GM13976 (cell line): Measurements from ENCODE around the gene KBTBD13.

Experiments
- DNase-seq: peaks from one replicate; pipeline ENCODE4 v3.0.0; 2012; ENCODE audit warnings: low spot score
- CTCF ChIP-seq: IDR thresholded peaks from 2 replicates; pipeline ENCODE4 v1.5.1; 2012; ENCODE audit warnings: borderline replicate concordance, mild to moderate bottlenecking; ENCODE audit not compliant: insufficient read depth; ENCODE audit errors: extremely low read depth, missing control alignments, control extremely low read depth
- in situ Hi-C: fragments of 300-500 bp; cut with MboI; formaldehyde crosslinking; loops from one replicate; pipeline ENCODE4 v1.12.0; 2022; ENCODE audit warnings: low sequenced_read_pairs, mixed read lengths, inconsistent platforms; ENCODE audit not compliant: unreplicated experiment

KBTBD13 gene

GRCh38 chr15:65032801-65033537 is 43.6 kb upstream of the KBTBD13 start:
- peak; percentile 51 for DNase-seq
- in situ Hi-C loops, result loop anchor here (25.0 kb wide), 1 partner anchor 254 kb away; the partner anchor contains the start of genes PARP16 and RNU5A-1
- peak; percentile 72 for TF ChIP-seq CTCF

GRCh38 chr15:65033659-65034269 is 42.8 kb upstream of the KBTBD13 start:
- peak; percentile 67 for TF ChIP-seq CTCF
- in situ Hi-C loops, result loop anchor here (25.0 kb wide), 1 partner anchor 254 kb away; the partner anchor contains the start of genes PARP16 and RNU5A-1
- DNase-seq, result peak; percentile 71

GRCh38 chr15:65034719-65035118 is 41.8 kb upstream of the KBTBD13 start:
- no peak for DNase-seq
- in situ Hi-C loops, result loop anchor here (25.0 kb wide), 1 partner anchor 253 kb away; the partner anchor contains the start of genes PARP16 and RNU5A-1
- no peak for TF ChIP-seq CTCF

- no peak for TF ChIP-seq CTCF
- in situ Hi-C loops, result loop anchor here (25.0 kb wide), 1 partner anchor 250 kb away; the partner anchor contains the start of genes PARP16 and RNU5A-1
- DNase-seq, result no peak
Measured at GRCh38 chr15:65037309-65037708, 39.2 kb upstream of the KBTBD13 start.

GRCh38 chr15:65038428-65038827 is 38.1 kb upstream of the KBTBD13 start:
- DNase-seq, result no peak
- TF ChIP-seq CTCF, result no peak
- in situ Hi-C loops, result loop anchor here (25.0 kb wide), 1 partner anchor 249 kb away; the partner anchor contains the start of genes PARP16 and RNU5A-1

- no peak for DNase-seq
- TF ChIP-seq CTCF, result no peak
- in situ Hi-C loops, result loop anchor here (25.0 kb wide), 1 partner anchor 248 kb away; the partner anchor contains the start of genes PARP16 and RNU5A-1
Measured at GRCh38 chr15:65038836-65039235, 37.7 kb upstream of the KBTBD13 start.
